Measurements from ENCODE around the gene APBA1.

Gene APBA1

DNA sequence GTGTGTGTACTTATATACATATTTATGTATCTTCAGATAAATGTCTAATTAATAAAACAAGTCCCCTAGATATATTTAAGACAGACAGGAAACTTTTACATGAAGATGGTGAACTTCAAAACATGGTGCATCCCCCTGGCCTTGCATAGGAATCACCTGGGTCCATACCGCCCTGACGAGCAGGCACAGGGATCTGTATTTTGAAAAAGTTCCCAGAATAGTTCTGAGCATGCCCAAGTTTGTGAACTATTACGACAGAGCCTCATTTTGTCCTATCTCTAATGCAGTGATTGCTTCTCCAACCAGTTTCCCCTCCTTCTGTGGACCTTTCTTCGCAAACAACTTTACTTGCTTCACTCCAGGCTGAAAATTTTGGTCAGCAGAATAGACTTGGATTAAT is 98.1 kb downstream of the APBA1 start:
- no peak for DNase-seq

DNA sequence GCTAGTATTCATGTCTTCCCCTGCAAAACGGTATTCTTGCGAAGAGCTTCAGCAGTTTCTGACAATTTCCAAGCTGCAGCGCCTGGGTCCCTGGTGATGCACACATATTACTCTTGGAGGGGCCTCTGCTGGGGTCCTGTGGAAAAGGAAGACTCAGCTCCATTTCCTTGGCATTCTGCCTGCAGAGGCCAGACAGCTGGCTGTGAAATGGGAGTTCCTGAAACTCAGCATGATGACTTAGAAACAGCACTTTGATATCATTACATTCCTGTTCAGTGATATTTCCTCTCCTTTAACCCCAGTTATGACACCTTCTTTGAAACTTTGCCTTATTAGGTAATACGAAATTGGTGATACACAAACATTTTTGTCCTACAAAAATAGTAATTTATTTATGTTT is 98.5 kb downstream of the APBA1 start:
- DNase-seq, result no peak

DNA sequence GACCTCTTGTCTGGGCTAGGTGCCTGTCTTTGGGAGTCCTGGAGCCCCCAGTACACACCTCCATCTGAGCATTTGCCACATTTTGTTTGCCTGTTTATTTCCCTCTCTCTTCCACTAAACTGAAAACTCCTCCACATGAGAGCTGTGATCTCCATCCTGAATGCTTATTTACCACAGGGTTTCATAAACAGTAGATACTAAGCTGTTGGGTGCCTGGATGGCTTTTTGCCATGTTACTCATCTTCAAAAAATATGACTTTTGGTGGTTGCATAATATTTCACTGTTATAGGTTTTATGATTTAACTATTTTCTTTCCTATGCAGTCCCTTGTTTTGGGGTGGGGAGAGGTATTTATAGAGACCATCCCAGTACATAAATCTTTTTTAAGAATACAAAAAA is 99.6 kb downstream of the APBA1 start:
- DNase-seq, result no peak

DNA sequence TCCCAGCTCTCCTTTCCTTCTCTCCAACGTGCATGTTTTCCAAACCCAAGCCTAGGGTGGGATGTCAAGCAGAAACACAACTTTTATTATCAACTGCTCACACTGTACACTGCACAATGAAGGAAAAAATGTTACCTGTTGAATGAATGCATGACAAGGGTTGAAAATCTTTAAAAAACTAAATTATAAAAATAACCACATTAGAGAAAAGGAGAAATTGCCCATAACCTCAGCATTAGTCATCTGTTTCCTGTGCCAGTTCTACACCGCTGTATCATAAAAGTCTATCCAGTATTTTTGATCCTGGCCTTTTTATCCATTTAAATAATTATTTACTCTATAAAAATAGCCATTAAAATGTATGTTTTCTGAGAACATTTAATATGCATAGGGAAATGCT is 101.1 kb downstream of the APBA1 start:
- DNase-seq, result no peak

DNA sequence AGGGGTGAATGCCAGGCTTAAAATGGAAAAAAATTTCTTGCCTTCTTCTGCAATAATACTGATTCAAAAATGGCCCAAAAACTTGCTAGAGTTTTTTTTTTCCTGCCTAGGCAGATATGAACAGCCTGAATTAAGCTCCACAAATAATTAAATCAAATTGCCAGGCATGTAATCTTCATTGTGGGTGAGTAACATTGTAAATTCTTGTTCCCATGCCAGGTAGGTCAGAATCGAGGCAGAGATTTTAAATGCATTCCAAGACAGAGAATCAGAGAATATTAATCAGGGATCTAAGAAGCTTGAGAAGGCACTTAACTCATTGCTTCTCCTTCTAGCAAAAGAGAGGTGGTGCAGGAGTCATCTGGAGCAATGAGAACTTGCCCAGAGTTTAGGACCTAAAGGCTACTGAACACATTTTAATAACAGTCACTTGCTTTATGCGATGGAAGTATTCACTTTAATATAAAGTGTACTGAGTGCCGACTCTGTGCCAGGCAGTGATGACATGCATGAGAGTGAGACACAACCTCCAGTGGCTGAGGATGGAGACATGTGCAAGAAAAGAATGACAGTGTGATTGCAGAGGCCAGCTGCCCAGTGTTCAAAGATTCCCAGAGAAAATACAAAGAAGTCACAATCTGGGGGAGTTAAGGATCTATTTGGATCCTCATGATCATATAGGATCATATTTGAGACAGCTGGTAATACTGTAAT is 102.3 kb downstream of the APBA1 start:
- no peak for DNase-seq

DNA sequence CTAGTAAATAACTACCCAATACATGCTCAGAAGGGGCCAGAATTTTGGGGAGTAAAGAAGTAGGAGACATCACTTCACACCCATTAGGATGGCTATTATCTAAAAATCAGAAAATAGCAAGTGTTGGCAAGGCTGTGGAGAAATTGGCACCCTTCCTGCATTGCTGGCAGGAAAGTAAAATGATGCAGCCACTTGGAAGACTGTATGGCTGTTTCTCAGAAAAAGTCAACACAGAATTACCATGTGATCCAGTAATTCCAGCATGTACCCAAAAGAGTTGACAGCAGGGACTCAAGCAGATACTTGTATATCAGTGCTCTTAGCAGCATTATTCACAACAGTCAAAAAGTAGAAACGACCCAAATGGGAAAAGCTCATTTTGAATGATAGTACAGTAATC is 107.6 kb downstream of the APBA1 start:
- DNase-seq, result no peak

DNA sequence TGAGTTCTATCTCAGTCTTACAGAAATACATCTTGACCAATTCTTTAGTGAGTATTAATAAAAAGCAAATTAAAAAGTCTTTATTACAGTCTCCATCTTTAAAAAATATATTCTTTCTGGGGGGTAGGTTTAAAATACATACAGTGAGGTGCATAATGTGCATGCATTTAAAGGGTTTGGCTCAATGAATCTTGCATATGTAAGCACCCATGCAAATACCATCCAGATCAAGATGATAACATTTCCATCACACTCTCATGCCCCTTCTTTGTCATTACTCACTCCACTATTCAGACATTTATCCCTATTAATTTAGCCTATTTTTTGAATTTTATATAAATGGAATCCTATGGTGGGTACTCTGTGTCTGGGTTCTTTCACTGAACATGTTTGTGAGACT is 113.0 kb downstream of the APBA1 start:
- DNase-seq, result no peak

DNA sequence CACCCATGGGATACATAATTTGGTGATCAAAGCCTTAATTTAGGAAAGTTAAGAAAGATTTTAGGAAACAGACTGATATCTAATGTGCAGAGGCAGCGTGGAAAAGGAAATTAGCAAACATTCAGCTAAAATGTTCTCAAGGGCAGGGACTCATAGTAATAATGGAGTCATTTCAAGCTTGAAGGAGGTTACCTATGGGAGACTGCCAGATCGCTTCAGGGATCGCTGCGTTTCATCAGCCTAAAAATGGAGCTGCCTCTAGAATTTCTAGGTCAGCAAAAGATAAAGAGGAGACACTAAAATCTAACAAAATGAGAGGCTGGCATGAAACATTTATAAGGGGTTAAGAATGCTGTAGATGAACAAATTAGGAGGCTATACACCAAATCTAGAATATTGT is 115.5 kb downstream of the APBA1 start:
- no peak for DNase-seq

DNA sequence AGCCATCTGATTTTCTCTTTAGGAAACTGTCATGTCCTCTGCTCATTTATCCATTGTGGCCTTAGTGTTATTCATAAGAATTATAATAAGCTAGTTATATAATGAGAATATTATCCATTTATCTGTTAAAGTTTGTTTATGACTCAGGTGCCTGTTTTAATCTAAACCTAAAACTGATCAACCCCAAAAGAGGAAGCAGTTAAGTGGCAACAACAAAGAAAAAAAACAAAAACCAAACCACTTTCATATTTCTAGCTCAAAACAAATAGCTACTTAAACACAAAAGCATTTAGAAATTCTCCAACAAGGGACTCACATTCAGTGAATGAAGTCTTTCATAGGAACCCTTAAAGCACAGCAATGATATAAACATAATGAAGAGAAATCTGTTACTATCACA is 116.4 kb downstream of the APBA1 start:
- no peak for DNase-seq

DNA sequence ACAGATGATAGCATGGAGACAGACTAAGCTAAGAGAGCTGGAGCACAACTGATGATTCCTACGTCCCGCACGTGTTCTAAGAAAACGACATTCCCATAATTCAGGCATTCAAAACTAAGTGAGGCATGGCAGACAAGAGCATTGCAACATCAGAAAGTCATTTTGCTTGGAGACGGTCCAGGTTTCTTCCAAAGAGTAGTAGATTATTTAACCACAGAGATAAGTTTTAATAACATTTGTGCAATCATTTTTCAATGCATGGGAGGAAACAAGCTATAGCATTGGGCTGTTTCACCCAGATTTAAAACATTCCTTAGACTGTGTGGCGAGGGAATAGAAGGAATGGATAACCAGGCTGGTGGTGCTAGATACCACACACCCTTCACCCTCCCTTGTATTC is 117.2 kb downstream of the APBA1 start:
- no peak for DNase-seq

DNA sequence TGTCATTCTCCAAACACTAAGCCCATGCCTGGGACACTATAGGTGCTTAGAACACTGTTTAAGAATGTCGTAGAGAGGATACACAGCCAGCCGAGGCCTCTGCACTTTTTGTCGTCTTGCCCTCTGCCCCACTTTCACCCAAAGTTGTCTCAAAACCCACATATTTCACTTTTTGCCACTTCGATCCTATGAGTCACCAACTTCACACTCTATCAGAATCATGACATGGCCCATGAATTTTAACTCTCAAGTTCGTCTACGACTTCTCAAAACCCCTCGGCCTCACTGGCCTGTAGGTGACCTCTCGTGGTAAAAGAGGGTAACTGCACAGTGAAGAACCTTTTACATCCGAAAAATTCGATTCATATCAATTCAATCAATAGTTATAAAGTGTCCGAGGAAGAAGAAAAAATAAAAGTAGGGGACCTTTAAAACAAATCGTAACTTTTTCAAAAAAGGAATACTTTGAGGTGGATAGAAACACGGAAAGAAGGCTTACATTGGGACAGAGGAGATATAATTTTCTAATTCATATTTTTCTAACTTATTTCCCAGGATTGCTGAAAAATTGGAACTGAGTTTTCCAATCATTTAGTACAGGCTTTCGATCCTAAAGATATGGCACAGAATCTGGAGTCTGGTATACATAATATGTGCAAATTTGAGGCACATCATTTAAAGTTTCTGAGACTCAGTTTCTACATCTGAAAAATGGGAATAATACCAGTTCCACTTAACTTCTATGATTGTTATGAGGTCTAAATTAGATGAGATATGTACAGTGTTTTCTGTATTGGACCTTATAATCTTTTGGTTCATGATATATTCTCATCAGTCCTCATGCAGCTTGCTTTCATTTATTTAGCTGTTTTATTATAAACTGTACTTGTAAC is 122.6 kb downstream of the APBA1 start:
- peak; percentile 39 for DNase-seq

DNA sequence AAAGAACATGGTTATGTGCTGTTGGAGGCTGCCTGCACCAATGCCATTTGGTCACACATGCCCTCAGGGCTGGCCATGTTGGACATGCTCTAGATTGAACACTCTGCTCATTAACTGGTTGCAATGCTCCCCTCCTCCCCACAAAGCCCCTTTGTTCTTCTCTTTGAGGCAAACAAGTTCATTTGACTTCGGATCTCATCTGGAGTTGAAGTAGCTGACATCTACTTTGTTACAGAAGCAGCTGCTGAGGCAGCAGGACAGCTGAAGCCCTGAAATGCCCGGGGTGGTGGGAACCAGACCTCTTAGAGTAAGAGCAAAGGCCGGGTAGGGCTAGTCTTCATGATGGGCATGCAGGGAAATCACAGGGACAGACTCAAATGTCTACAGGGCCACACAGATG is 123.5 kb downstream of the APBA1 start:
- DNase-seq, result no peak

DNA sequence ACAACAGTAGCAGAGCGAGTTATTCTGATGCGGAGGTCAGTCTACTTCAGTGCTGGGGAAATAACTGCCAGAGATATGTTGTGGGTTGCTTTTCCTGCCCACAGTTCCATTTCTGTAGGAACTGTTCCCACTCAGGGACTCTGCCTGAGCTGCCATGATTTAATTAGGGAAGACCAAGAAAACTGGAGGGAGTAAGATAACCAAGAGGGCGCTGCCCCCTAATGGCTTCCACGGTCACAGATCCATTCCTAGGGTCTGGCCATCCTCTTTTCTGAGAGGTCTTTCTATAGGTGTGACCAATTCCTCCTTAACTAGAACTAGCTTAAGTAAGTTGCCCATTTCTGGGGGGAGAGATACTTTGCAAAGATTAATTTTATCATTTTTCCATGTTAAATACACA is 125.9 kb downstream of the APBA1 start:
- no peak for DNase-seq

DNA sequence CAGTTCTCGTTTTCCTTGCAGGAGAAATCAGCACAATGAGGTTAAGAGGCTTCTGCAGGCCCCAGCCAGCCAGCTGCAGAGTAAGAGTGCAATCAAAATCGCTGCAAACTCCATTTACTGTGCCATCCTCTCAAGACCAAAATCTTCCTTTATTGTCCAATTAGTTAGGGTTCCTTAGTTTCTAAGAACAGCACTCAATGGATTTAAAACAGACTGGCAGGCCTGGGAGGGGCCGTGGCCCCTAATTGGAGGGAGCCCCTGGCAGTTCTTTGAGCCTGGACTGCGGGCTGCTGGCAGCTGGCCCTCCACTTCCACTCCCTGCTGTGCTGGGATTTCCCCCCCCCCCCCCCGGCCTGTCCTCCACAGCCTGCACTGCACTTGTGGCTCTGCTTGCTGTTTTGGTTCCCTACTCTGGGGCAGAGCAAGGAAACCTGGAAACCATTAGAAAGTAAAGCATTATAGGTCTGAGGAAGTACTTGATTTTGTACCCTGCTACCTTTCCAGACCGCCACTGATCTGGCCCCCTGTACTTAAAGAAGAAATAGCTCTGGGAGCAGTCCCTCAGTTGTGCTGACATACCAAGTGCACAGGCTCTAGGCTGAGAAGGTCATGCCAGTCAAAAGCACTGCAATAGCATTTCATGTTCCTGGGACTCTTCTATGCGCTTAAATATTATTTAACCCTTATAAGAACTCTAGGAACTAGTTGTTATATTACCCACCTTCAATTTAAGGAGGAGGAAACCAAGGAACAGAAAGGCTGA is 129.0 kb downstream of the APBA1 start:
- no peak for DNase-seq

DNA sequence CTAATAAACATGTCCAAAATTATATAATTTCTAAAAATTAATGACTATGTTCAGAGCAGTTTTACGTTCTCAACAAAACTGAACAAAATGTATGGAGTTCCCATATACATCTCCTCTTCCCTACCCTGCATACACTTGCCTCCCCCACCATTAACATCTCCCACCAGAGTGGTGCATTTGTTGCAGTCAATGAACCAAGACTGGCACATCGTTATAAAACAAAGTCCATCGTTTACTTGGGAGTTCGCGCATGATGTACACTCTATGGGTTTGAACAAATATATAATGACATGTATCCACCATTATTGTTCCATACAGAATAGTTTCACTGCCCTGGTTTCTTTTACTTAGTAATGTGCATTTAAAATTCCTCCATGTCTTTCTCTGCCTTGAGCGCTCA is 130.1 kb downstream of the APBA1 start:
- DNase-seq, result no peak

DNA sequence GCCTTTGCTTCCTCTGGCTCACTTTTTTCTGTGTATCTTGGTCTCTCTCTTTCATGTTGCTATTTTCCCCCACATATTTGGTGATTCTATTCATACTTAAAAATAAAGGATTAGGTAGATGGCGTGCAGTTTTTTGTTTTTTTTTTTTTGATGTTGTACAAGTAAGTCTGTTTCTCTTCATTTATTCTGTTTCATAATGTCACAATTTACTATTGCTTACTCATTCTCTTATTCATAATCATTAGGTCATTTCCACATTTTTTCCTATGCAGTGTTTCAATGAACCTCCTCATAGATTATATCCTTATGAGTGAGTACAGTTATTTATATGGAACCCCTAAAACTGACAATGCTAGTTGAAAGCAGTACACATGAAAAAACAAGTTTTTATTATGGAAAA is 136.3 kb downstream of the APBA1 start:
- no peak for DNase-seq

DNA sequence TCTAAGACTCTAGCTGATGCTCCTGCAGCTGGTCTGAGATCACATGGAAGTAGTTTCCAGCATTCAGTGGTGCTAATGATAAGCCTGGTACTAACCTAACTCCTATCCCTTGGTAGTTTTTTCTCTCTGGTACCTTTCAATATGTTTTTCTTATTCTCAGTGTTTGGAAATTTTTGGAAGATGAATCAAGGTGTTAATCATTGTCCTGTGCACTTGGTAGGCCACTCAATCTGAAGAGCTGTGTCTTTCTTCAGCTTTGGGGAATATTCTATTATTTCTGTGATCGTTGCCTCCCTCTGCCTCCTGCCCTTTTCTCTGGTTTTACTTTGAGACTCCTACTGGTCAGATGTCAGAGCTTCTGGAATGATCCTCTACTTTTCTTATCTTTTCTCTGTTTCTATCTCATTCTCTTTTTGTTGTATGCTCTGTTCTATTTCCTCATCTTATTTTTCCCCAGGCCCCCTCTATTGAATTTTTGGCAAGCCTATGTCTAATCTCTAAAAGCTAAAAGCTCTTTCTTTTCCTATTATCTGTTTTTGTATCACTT is 136.8 kb downstream of the APBA1 start:
- DNase-seq, result no peak

DNA sequence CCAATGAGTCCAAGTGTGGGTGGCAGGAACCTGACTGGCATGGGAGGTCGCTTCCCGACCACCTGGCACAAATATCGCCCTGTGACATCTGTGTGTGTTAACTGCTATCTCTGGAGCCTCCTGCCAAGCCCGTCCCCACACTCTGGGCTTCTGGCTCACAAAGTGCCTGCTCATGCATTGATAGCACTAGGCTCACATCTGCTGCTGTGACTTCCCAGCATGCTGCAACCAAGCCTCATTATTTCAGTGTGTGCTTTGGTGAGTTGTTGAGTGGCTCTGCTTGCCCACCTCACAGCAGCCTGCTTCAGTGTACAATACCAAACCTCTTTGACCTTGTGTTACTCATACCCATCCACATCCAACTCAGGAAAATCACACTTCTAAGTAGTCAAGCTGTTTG is 139.8 kb downstream of the APBA1 start:
- no peak for DNase-seq

DNA sequence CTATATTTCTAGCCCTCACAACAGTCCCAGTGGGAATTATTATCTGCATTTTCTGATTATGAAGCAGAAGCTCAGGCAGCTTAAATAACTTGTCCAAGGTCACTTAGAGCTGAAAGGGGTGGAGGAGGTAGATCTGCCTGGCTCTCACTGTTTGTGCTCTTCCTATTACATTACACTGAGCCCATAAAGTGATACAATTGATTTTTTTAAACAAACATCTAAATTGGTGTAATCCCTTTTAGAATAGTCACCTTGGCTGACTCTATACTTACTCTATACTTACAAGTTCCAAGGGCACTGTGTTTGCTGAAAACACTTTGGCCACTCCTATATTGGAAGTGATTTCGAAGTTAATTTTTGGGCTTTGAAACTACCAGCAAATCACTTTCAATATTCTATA is 144.7 kb downstream of the APBA1 start:
- DNase-seq, result no peak

DNA sequence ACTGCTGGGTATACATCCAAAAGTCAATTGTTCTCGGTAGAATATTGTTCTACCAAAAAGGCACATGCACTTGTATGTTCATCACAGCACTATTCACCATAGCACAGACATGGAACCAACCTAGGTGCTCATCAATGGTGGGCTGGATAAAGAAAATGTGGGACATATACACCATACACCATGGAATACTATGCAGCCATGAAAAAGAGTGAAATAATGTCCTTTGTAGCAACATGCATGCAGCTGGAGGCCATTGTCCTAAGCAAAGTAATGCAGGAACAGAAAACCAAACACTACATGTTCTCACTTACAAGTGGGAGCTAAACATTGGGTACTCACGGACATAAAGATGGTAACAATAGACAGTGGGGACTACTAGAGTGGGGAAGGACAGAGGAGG is 145.5 kb downstream of the APBA1 start:
- no peak for DNase-seq

DNA sequence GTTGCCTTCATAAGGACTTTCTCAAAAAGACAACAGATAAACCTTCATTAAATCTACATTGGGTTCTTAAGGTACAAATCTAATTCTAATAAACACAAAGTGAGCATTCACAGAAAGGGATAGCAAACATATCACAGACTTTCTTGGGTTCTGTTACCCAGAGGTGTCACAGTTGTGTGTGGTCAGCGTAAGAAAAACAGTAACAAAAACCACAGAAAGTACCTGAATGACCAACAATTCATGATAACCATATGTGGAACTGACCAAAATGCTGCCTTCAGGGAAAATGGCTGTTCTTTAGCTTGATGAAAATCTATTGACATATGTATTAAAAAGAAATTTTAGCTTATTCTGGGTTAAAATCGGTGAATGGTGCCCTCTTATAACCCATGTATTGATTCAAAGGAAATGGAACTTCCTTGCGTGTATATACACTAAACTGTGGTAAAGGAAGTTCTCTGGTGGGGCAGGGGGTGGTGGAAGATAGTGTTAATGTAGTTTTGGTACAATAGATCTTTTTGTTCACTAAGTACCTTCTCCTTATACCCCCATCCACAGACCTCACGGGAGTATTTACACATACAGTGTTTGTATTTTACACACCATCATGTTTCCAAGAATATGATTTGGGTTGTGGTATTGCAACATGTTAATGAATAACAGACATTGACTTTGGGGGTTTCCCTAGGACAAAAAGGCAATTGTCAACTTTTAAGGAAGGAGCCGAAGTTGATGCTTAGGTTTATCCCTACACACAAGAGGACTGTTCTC is 152.5 kb downstream of the APBA1 start:
- DNase-seq, result no peak

Measured in activated CD4-positive, alpha-beta T cell treated with anti-CD3 and anti-CD28 coated beads for 48 hours (primary cell).